ENCODE measurements around the gene RAD51D.

Gene RAD51D

DNA sequence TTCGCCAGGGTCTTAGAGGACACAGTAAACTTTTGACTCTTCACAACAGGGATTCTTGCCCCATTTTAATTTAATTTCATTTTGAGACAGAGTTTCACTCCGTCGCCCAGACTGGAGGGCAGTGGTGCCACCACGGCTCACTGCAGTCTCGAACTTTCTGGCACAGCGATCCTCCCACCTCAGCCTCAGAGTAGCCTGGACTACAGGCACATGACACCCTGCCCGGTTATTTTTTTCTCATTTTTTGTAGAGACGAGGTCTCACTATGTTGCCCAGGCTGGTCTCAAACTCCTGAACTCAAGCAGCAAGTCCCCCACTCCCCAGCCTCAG lies 22.8 kb upstream of the RAD51D start:
- no peak for TF ChIP-seq CTCF (IDR thresholded peaks at IDR 0.05; ENCODE audit: low read depth, low read length)
- in situ Hi-C loops (cut with HindIII; ENCODE audit: low sequenced_read_pairs): no loop called here
- DNase-seq (ENCODE audit: low read depth, low spot score): no peak
- peak overlapping the region; percentile 96 for H3K4me3 ChIP-seq (ENCODE audit: low read depth, low read length)

- peak; percentile 92 for TF ChIP-seq CTCF (IDR thresholded peaks at IDR 0.05; ENCODE audit: low read depth, low read length)
- in situ Hi-C loops (cut with HindIII; ENCODE audit: low sequenced_read_pairs): no loop called here
- peak within 1 kb of the TSS; percentile 96 for H3K4me3 ChIP-seq (ENCODE audit: low read depth, low read length)
- peak; percentile 81 for DNase-seq (ENCODE audit: low read depth, low spot score)
These were observed 22.2 kb upstream of the RAD51D start, which contains the start of gene NLE1 for GRCh38 chr17:35141681-35142466. Gene NLE1 (minus strand): TSS chr17:35142303. CDS start chr17:35142275, 28 bp downstream.

- in situ Hi-C loops (cut with HindIII; ENCODE audit: low sequenced_read_pairs): no loop called here
- no peak overlapping the region for H3K4me3 ChIP-seq (ENCODE audit: low read depth, low read length)
- no peak for DNase-seq (ENCODE audit: low read depth, low spot score)
- TF ChIP-seq CTCF (IDR thresholded peaks at IDR 0.05; ENCODE audit: low read depth, low read length): no peak
These were observed 18.6 kb upstream of the RAD51D start for GRCh38 chr17:35138218-35138617.

DNA sequence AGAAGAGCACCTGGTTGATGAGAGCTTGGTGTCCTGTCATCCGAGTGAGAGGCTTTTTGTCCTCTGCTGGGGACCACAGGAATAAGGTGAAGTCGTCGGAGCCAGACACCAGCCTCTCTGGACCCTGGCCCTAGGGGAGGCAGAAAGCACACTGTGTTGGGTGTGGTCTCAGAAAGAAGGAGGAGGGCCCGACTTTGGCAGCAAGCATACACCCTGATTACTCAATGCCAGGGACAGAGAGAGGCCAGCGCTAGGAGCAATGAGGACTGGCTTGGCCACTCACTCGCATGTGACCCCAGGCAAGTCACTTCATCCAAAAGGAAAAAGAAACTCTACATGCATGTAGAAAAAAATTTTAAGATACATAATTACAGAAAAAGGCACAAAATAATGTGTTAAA lies 15.7 kb upstream of the RAD51D start:
- H3K4me3 ChIP-seq (ENCODE audit: low read depth, low read length): no peak overlapping the region
- no peak for DNase-seq (ENCODE audit: low read depth, low spot score)
- no peak for TF ChIP-seq CTCF (IDR thresholded peaks at IDR 0.05; ENCODE audit: low read depth, low read length)
- in situ Hi-C loops (cut with HindIII; ENCODE audit: low sequenced_read_pairs): no loop called here

GRCh38 chr17:35132816-35133550 lies 13.3 kb upstream of the RAD51D start:
- DNase-seq (ENCODE audit: low read depth, low spot score): no peak
- no peak for TF ChIP-seq CTCF (IDR thresholded peaks at IDR 0.05; ENCODE audit: low read depth, low read length)
- H3K4me3 ChIP-seq (ENCODE audit: low read depth, low read length): no peak overlapping the region
- in situ Hi-C loops (cut with HindIII; ENCODE audit: low sequenced_read_pairs): no loop called here

DNA sequence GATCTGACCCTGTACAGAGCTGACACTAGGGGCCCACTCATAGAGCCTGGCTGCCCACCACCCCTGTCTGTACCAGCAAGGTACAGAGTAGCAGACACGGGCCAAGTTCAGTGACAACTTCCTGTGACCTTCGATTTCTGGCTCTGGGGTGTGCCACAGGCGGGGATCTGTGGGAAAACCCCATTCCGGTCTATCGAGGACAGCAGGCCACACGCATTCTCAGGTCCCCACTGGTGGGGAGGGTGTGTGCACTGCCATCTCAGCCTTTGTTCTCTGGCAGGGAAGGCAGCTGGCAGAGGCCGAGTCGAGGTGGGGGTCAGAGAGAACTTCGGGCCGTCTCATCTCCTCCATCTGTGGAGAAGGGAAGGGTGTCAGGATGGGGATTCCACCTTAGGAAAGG lies 12.4 kb upstream of the RAD51D start:
- no peak for DNase-seq (ENCODE audit: low read depth, low spot score)
- TF ChIP-seq CTCF (IDR thresholded peaks at IDR 0.05; ENCODE audit: low read depth, low read length): no peak
- in situ Hi-C loops (cut with HindIII; ENCODE audit: low sequenced_read_pairs): no loop called here

More for the DNA sequence above, 12.4 kb upstream of the RAD51D start:
- H3K4me3 ChIP-seq (ENCODE audit: low read depth, low read length): no peak overlapping the region
